GM12878 (cell line): Measurements from ENCODE around the gene NACC1.

ENCODE experiments used
- BCLAF1 ChIP-seq: fragments of 450-650 bp; IDR thresholded peaks from 2 replicates; pipeline ENCODE4 v1.6.1; 2017; ENCODE audit warnings: antibody characterized with exemption, mild to moderate bottlenecking, moderate library complexity
- BRCA1 ChIP-seq: IDR thresholded peaks from 2 replicates; pipeline ENCODE4 v1.6.1; 2011; ENCODE audit warnings: low read depth, low read length, improper control_type of control experiment
- CBX3 ChIP-seq: fragments of 200-600 bp; sonication (generic); IDR thresholded peaks from 2 replicates; pipeline ENCODE4 v1.6.1; 2016; ENCODE audit warnings: low read depth, borderline replicate concordance
- CTCF ChIP-seq, 3 experiments: IDR thresholded peaks in 2 of 3; conservative IDR thresholded peaks in 1 of 3; 2 replicates each; pipeline ENCODE4 v1.5.1; 2011; ENCODE audit warnings: low read depth in 3 of 3, low read length in 3 of 3, mild to moderate bottlenecking in 3 of 3, control low read depth in 2 of 3, moderate library complexity in 2 of 3, inconsistent platforms in 1 of 3, mixed read lengths in 1 of 3; ENCODE audit not compliant: control insufficient read depth in 2 of 3, insufficient read depth in 1 of 3; ENCODE audit errors: extremely low read depth in 1 of 3
- MXI1 ChIP-seq: fragments of 150-350 bp; IDR thresholded peaks from 2 replicates; pipeline ENCODE4 v1.6.1; 2011; ENCODE audit warnings: low read depth, mild to moderate bottlenecking, inconsistent platforms, low read length, improper control_type of control experiment
- NR2C2 ChIP-seq: IDR thresholded peaks from 2 replicates; pipeline ENCODE4 v1.6.1; 2011; ENCODE audit warnings: borderline replicate concordance, low read depth; ENCODE audit not compliant: control insufficient read depth, insufficient read length
- POLR2AphosphoS5 ChIP-seq: IDR thresholded peaks from 2 replicates; pipeline ENCODE4 v1.6.1; 2011; ENCODE audit warnings: mild to moderate bottlenecking, low read length, inconsistent platforms
- RAD21 ChIP-seq: IDR thresholded peaks from 2 replicates; pipeline ENCODE4 v1.6.1; 2011; ENCODE audit warnings: mild to moderate bottlenecking, low read depth, low read length, moderate library complexity; ENCODE audit not compliant: insufficient read depth
- SMAD1 ChIP-seq: fragments of 450-650 bp; IDR thresholded peaks from 2 replicates; pipeline ENCODE4 v1.6.1; 2018; ENCODE audit warnings: mild to moderate bottlenecking, low read depth; ENCODE audit not compliant: partially characterized antibody

GRCh38 chr19:13171146-13171545 lies 53.1 kb downstream of the NACC1 start:
- TF ChIP-seq BCLAF1 (no peak), POLR2AphosphoS5 (no peak), RAD21 (no peak), CTCF (IDR thresholded peaks at IDR 0.05 in 2 of 3, conservative IDR thresholded peaks at IDR 0.05 in 1 of 3; ENCODE audit: control insufficient read depth in 2 of 3, extremely low read depth in 1 of 3, insufficient read depth in 1 of 3, low read depth in 3 of 3, low read length in 3 of 3) (no peak), CBX3 (no peak), SMAD1 (no peak), MXI1 (no peak), BRCA1 (no peak), NR2C2 (no peak)
